Measurements from ENCODE around the gene SLC51B.

GRCh38 chr15:65040461-65040860 is 4.7 kb upstream of the SLC51B start:
- TF ChIP-seq CTCF (IDR thresholded peaks at IDR 0.05) (no peak), EHF (CRISPR knock-in tag; IDR thresholded peaks at IDR 0.05) (no peak), RAD21 (conservative IDR thresholded peaks at IDR 0.05 in 1 of 2, IDR thresholded peaks at IDR 0.05 in 1 of 2) (no peak), ESRRA (IDR thresholded peaks at IDR 0.05; ENCODE audit: borderline replicate concordance, low read length) (no peak)
